ENCODE results near the gene SESN1.
A peak's percentile ranks its signal among the peaks of the same experiment; 100 is the strongest.

Gene SESN1

DNA sequence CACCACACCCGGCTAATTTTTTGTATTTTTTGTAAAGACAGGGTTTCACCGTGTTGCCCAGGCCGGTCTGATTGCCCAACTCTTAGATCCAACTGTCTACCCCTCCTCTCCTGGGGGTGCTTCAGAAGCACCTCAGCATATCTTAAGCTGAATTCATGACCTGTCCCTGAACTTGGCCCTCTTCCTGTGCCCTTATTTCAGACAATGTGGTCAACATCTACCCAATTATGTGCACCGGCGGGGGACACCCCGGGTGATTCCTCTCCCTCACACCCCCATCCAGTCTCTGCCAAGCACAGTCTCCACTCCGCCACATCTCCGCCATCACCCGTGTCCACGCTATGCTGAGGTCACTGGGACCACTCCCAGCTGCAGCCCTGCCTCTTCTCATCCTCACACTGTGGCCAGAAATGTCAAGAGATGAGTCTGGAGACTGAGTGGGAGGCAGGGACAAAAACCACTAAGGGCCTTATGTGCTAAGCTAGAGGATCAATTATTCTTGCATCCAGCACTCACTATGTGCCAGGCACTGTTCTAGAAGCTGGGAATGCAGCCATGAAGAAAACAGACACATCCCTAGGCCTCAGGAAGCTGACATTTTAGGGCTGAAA, 134.6 kb downstream of the SESN1 start:
- DNase-seq (ENCODE audit: low read depth), result no peak

GRCh38 chr6:108958900-108959770, 135.5 kb downstream of the SESN1 start:
- DNase-seq (ENCODE audit: low read depth), result no peak

DNA sequence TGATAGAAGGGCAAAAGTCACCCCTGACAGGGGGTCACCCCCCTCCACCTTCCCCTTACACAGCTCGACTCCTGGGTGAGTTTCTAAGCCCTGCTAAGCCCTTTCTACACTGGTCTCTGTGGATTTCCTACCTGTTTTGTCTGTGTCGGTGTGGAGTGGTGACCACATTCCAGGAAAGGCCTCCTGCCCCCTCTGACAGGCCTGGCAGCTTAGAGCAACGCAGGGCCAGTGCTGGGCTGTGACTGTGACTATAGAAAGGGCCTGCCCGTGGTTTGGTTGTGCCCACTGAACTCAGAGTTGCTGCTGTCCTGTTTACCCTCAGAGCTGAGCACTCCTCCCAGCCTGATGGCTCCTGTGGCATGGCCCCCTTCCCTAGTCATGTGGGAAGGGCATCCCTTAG, 137.4 kb downstream of the SESN1 start:
- DNase-seq (ENCODE audit: low read depth), result no peak

- no peak for DNase-seq (ENCODE audit: low read depth)
Observed at GRCh38 chr6:108955329-108955949, 139.2 kb downstream of the SESN1 start.

DNA sequence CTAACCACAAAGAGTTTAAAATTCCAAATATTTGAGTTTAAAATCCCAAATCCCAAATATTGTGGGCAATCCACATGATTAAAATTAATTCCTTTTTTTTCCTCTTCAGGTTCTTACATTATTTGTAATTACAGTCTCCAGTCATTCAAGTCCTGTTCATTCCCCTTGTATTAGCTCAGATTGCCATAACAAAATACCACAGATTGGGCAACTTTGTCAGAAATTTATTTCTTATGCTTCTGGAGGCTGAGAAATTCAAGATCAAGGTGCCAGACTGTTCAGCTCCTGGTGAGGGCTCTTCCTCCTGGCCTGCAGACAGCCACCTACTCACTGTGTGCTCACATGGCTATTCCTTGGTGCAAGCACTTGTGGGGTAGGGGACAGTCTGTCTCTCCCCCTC, 141.0 kb downstream of the SESN1 start:
- DNase-seq (ENCODE audit: low read depth), result no peak

- DNase-seq (ENCODE audit: low read depth), result no peak
Observed at GRCh38 chr6:108952776-108953486, 141.7 kb downstream of the SESN1 start.

- DNase-seq (ENCODE audit: low read depth), result no peak
Observed at GRCh38 chr6:108951351-108951953, 143.2 kb downstream of the SESN1 start.

DNA sequence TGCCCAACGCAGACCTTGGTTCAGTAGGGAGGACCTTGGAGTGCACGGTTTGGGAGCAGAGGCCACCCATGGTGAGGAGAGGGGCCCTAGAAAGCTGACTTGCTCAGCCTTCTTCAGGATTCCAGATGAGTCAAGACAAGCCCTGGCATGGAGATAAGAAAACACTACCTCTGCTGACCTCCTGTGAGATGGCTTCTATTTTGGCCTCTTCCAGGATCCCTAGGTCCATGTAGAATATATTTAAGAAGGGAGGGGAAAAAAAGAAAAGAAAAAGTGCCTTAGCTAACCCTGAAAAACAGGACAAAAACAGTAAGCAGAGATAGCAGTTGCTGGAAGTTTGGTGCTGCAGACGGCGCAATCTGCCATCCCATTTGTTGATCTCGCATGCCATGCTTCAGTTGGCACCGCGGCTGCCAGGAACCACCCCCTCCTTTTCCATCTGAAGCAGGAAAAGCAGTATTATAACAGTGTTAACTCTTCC, 146.4 kb downstream of the SESN1 start:
- no peak for DNase-seq (ENCODE audit: low read depth)

- DNase-seq (ENCODE audit: low read depth), result no peak
Observed at GRCh38 chr6:108947114-108947854, 147.4 kb downstream of the SESN1 start.

- DNase-seq (ENCODE audit: low read depth), result no peak
Observed at GRCh38 chr6:108946695-108947094, 148.0 kb downstream of the SESN1 start.

GRCh38 chr6:108945681-108946159, 148.9 kb downstream of the SESN1 start:
- no peak for DNase-seq (ENCODE audit: low read depth)

DNA sequence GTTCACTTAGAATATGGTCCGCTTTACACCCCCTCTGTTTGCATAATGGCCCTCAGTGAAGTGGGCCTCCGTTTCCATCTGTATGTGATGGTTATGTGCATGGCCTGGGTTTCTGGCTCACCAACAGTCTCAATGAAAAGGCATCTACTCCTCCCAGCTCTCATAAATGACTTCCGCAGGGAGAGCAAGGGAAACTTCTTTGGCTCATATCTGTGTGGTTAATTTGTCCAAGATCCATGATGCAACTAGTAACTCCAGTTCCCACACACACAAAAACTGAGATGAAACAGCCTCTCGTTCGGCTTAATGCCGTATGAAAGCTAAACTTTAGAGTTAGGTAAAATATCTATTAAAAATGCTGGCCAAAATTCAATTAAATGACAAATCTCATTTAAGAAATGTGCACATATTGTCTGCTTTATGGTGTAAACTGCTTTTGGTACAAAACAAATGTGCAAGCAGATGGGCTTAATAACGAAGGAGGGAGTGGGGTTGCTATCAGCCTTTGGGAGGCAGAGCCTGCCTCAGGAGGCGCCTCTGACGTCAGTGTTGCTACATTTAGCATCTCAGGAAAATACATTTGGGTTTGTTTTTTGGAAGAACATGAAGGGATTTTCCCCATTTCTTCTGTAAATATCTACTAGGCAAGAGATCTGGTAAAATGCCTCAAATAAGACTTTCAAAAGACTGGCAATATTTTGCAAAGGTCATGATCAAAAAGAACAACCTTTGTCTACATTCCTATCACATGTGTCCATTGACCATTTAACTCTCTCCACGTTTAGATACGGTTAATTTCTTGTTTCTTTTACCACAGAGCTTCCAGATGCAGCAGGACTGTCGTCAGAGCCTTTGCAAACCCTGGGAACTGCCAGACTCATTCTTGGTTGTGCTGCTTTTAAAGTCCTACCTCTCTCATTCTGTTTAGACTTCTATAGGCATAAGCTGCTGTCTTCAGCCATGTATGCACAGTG, 149.7 kb downstream of the SESN1 start:
- no peak for DNase-seq (ENCODE audit: low read depth)

DNA sequence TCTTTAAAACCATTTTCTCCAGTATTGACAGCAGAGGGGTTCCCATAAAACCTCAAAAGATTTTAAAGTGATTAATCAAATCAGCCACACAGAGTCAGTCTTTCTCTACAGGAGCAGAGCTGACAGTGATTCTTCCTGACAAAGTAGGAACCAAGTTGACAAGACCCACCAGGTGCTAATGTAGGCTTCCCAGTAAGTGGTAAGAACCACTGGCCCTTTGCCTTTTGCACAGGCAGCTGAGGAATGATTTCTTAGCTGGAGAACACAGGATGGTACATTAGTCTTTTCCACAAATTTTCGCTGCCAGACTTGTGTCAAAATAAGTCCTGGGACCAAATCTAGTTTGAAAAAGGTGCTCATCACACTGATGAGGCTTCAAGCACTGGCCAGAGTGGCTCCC, 150.6 kb downstream of the SESN1 start:
- no peak for DNase-seq (ENCODE audit: low read depth)

- DNase-seq (ENCODE audit: low read depth), result peak; percentile 47
Observed at GRCh38 chr6:108942556-108943492, 151.8 kb downstream of the SESN1 start.

GRCh38 chr6:108941859-108942258, 152.8 kb downstream of the SESN1 start:
- DNase-seq (ENCODE audit: low read depth), result no peak

DNA sequence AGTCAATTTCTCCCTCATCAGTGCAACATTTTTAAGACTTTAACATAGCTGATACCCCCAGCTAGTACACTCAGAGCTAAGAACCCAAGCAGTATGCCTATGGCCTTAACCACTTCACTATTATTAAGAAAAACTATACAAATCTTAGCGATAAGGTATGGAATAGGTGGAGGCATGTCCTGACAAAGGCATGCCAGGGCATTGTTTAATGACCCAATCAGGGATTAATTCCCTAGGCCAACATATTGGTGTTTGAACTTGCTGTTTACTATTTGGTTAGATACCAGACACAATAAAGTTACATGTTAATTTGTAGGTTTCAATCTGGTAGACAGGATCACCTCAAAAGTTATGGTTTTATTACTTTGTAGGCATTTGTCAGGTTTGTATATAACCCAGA, 153.4 kb downstream of the SESN1 start:
- no peak for DNase-seq (ENCODE audit: low read depth)

- DNase-seq (ENCODE audit: low read depth), result no peak
Observed at GRCh38 chr6:108940741-108941140, 153.9 kb downstream of the SESN1 start.

DNA sequence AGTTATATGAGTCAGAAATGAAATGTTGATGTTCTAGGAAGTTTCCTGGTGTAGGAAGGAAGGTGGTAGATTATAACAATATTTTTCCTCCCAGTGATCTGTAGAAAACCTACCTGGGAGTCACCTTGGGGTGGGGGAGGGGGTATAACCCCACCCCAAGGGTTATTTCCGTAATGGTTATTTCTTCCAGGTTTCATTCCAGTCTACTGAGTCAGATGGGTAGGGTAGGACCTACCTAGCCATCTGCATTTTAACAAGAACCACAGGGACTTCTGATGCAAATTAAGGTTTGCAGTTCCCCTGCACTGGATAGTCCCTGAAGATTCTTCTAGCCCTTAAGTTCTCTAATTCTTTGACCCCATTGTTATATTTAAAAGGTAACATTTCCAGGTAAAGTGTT, 157.5 kb downstream of the SESN1 start:
- no peak for DNase-seq (ENCODE audit: low read depth)
